Right lobe of liver (tissue), 6 donors: Measurements from ENCODE around the gene PHF14. TPM values are rescaled to one million over a fixed set of nuclear protein-coding genes. Genes with fewer than 3 reads are reported as not detected.

Source experiments
- ATAC-seq, 4 donors: fragments of 200-7000 bp; cut with Tn5 transposase; one replicate each; pipeline ENCODE4 v1.9.1; 2020; ENCODE audit warnings: mild to moderate bottlenecking in 4 of 4, moderate library complexity in 4 of 4
- DNase-seq, 3 donors: peaks; one replicate each; pipeline ENCODE4 v3.0.0-alpha.2; 2020
- H3K27ac ChIP-seq, 3 donors: fragments of 200-600 bp; one replicate each; pipeline ENCODE4 v1.8.0; 2022
- H3K27me3 ChIP-seq, 2 donors: fragments of 200-600 bp; one replicate each; pipeline ENCODE4 v1.8.0; 2022
- H3K36me3 ChIP-seq, 4 donors: fragments of 200-600 bp; sonication (generic) in 1 of 4; one replicate each; pipeline versions ENCODE4 v1.5.1 to v1.8.0; 2017 to 2022; ENCODE audit warnings: control low read depth in 1 of 4
- H3K4me1 ChIP-seq, 4 donors: fragments of 200-600 bp; sonication (generic) in 1 of 4; one replicate each; pipeline versions ENCODE4 v1.5.1 to v1.8.0; 2017 to 2022; ENCODE audit warnings: control low read depth in 1 of 4
- H3K4me3 ChIP-seq, 3 donors: fragments of 200-600 bp; one replicate each; pipeline ENCODE4 v1.8.0; 2022
- H3K9me3 ChIP-seq, 4 donors: fragments of 200-600 bp; sonication (generic) in 1 of 4; one replicate each; pipeline versions ENCODE4 v1.5.1 to v1.8.0; 2017 to 2022; ENCODE audit warnings: control low read depth in 1 of 4
- POLR2A ChIP-seq: fragments of 450-650 bp; IDR thresholded peaks from one replicate; pipeline ENCODE4 v1.6.1; 2017; ENCODE audit warnings: antibody characterized with exemption, mild to moderate bottlenecking
- WGBS: methylation state at CpG from one replicate; pipeline ENCODE4 v1.1.6; 2018; ENCODE audit warnings: low coverage, low lambda C conversion rate; ENCODE audit not compliant: insufficient coverage; ENCODE audit errors: missing lambda C conversion rate; 5-methylcytosine and 5-hydroxymethylcytosine counted together
- intact Hi-C, 2 donors: fragments of 100-400 bp; cut with DNase I; formaldehyde crosslinking; loops; one replicate each; pipeline versions ENCODE4 v1.11.2 to v1.14.1; 2022
- total RNA-seq, 6 experiments: library from RNA; depleted of rRNA in 2 of 6; stranded (reverse); fragments of >200 nt in 2 of 6; fragmentation: NEBNext Ultra II Directional in 3 of 6; extraction: Animal tissue kit (Norgen Biotek cat#: 25700) in 3 of 6; gene quantifications; one replicate each; pipeline versions ENCODE4 v1.1.0 to v1.2.4, GENCODE V29; 2016 to 2023
- TF ChIP-seq, protein P1 (sequence below), 4 donors: fragments of 200-600 bp in 3 of 4; fragments of 450-650 bp in 1 of 4; IDR thresholded peaks; one replicate each; pipeline versions ENCODE4 v1.5.1 to v1.8.0; 2016 to 2022; ENCODE audit warnings: antibody characterized with exemption in 4 of 4, mild to moderate bottlenecking in 2 of 4
- donor health status: DM: no; HTN: yes; CAD: no.
- donor health status: DM: no; HTN: no; CAD: no.
- donor health status: DM: no; HTN: no; CAD: no.
- donor health status: DM: no; HTN: yes; CAD: no.
- donor health status: DM: no; HTN: yes; CAD: no.

The PHF14 gene
- total RNA-seq, 6 experiments from 2014 or later: 13.5 to 25.7 (median 16.7) TPM

DNA sequence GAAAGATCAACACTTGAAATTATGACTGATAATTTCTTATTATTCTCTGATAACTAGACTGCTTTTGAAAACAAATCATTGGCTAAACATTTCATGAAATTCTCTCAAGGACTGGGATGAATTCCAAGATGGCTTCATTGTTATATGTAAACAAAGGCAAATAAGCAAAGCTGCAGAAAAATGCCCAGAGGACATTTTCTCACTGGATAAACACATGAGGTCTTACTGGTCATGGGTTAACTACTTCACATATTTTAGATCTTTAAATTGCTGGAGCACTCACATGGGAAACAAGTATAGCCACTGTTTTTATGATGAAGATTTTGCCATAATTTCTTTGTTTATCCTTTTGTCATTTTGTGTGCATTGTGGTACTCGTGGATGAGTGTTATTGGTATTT, 239.1 kb downstream of the PHF14 start:
- Histone ChIP-seq H3K27me3 (no peaks in the 10 kb centered on the region), H3K27ac (peak overlapping the region in 1 of 3 donors; percentile 27), H3K4me3 (no peak overlapping the region), H3K36me3 (no peaks in the 10 kb centered on the region), H3K9me3 (no peaks in the 10 kb centered on the region), H3K4me1 (peaks cover 3 to 52% (median 12%) of the 10 kb centered on the region in 4 donors)
- intact Hi-C loops: no loop called here
- ATAC-seq (peak in 3 of 4 donors; percentile 15 to 35 (median 26)), DNase-seq (no peak)
- no peak for TF ChIP-seq POLR2A
- TF ChIP-seq, protein P1, sequence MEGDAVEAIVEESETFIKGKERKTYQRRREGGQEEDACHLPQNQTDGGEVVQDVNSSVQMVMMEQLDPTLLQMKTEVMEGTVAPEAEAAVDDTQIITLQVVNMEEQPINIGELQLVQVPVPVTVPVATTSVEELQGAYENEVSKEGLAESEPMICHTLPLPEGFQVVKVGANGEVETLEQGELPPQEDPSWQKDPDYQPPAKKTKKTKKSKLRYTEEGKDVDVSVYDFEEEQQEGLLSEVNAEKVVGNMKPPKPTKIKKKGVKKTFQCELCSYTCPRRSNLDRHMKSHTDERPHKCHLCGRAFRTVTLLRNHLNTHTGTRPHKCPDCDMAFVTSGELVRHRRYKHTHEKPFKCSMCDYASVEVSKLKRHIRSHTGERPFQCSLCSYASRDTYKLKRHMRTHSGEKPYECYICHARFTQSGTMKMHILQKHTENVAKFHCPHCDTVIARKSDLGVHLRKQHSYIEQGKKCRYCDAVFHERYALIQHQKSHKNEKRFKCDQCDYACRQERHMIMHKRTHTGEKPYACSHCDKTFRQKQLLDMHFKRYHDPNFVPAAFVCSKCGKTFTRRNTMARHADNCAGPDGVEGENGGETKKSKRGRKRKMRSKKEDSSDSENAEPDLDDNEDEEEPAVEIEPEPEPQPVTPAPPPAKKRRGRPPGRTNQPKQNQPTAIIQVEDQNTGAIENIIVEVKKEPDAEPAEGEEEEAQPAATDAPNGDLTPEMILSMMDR (IDR thresholded peaks at IDR 0.05): no peak
- WGBS: 13% methylated on average over 1 of the region's 1 CpG

GRCh38 chr7:11213266-11213665, 239.6 kb downstream of the PHF14 start:
- TF ChIP-seq, protein P1 (IDR thresholded peaks at IDR 0.05): no peak
- TF ChIP-seq POLR2A: no peak
- intact Hi-C loops: no loop called here
- H3K36me3 ChIP-seq: no peaks in the 10 kb centered on the region
- no peaks in the 10 kb centered on the region for H3K27me3 ChIP-seq
- DNase-seq: no peak
- H3K27ac ChIP-seq: peak overlapping the region in 1 of 3 donors; percentile 27
- peak; percentile 9 to 63 (median 40) for ATAC-seq
- WGBS: 38% methylated on average over 1 of the region's 1 CpG
- no peak overlapping the region for H3K4me3 ChIP-seq
- no peaks in the 10 kb centered on the region for H3K9me3 ChIP-seq
- H3K4me1 ChIP-seq: peaks cover 3 to 52% (median 12%) of the 10 kb centered on the region in 4 donors

- DNase-seq: no peak
- no peaks in the 10 kb centered on the region for H3K27me3 ChIP-seq
- H3K9me3 ChIP-seq: no peaks in the 10 kb centered on the region
- ATAC-seq: no peak
- H3K27ac ChIP-seq: peak overlapping the region in 1 of 3 donors; percentile 1
- peaks cover 3 to 52% (median 12%) of the 10 kb centered on the region in 4 donors for H3K4me1 ChIP-seq
- TF ChIP-seq POLR2A: no peak
- TF ChIP-seq, protein P1 (IDR thresholded peaks at IDR 0.05): no peak
- no peak overlapping the region for H3K4me3 ChIP-seq
- 63% methylated on average over 2 of the region's 2 CpGs for WGBS
- intact Hi-C loops: no loop called here
- H3K36me3 ChIP-seq: no peaks in the 10 kb centered on the region
These were observed 242.6 kb downstream of the PHF14 start for GRCh38 chr7:11216276-11216675.

- no peaks in the 10 kb centered on the region for H3K36me3 ChIP-seq
- intact Hi-C loops: no loop called here
- no peaks in the 10 kb centered on the region for H3K9me3 ChIP-seq
- no peak overlapping the region for H3K4me3 ChIP-seq
- no peak for TF ChIP-seq POLR2A
- TF ChIP-seq, protein P1 (IDR thresholded peaks at IDR 0.05): no peak
- DNase-seq (no peak), ATAC-seq (peak; percentile 14 to 68 (median 30))
- no peaks in the 10 kb centered on the region for H3K27me3 ChIP-seq
- peaks cover 0 to 39% (median 6%) of the 10 kb centered on the region in 4 donors for H3K4me1 ChIP-seq
- 67% methylated on average over 6 of the region's 6 CpGs for WGBS
- no peak overlapping the region for H3K27ac ChIP-seq
These were observed 244.3 kb downstream of the PHF14 start for GRCh38 chr7:11217848-11218565.
